Measurements from ENCODE around the gene PPP1R1C.
"Not testable (repeated sequence)": the region's sequence is repeated elsewhere in the genome, so short reads cannot be mapped to it uniquely, and the experiment has no call there.

The PPP1R1C gene

DNA sequence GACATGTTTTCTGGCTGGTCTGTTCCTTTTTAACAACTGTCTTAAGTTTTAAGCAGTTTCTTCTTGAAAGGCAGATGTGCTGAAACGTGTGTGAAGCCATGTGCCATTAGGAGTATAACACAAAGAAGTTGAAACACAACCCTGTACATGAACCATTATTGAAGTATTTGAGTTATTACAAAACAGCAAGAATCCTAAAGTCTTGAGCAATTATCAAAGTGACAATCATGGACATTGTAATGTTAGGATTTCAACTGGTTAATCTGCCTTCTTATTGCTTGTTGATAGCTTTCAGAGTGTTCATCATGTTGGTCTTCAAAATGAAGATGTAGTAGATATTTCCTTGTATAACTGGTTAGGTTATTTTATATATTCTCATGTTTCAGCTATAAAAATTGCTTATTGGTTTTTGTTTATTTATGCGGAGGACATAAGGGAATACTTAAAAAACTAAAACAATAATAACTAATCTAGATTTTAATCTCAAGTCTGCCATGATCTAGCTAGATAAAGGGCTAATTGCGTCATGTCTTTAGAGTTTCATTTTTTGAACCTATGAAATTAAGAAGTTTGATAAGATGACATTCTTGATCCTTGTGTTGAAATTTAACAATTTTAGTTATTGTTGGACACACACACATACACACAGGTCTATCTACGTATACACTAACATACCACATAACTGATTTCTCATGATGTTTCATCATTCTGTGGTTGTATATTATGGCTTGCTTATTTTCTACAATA lies 21.1 kb downstream of the PPP1R1C start:
- DNase-seq (ENCODE audit: extremely low read depth in 1 of 2, low read depth in 1 of 2), result no peak

DNA sequence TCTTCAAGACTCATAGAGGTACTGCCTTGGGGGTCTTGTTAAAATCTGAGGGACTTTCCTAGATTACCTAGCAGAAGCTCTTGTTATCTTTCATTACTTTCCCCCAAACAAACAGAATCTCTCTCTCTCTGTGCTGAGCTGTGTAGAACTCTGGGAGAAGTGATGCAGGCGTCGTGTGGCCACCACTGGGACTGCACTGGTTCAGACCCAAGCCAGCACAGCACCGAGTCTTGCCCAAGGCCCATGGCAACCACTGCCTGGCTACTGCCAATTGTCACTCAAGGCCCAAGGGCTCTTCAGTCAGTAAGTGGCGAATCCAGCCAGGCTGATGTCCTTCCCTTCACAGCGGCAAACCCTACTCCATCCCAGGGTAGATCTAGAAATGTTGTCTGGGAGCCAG lies 28.6 kb downstream of the PPP1R1C start:
- DNase-seq (ENCODE audit: extremely low read depth in 1 of 2, low read depth in 1 of 2), result no peak

DNA sequence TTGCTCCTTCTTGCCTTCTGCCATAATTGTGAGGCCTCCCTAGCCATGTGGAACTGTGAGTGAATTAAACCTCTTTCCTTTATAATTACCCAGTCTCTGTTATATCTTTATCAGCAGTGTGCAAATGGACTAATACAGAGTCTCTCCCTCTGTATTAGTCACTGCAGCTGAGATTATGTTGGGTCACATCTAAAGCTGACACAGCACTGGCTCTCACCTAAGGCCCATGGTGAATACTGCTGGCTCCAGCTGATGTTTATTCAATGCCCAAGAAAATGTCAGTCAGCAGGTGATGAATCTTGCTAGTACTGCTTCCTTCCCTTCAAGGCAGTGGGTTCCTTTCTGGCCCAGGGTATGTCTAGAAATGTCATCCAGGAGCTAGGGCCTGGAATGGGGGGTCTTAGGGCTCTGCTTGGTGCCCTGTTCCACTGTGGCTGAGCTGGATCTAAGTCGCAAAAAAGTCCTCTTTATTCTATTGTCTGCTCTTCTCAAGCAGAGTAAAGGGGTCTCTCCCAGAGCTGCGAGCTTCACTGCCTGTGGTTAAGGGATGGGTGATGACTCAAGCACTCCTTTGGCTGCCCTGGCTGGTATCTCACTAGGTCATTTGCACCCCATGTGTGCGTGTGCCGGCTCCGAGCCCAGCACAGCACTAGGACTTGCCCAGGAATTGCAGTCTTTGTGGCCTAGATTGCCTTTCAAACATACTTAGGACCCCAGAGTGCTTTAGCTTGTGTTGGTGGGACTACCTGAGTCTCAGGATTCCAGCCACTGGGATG lies 29.9 kb downstream of the PPP1R1C start:
- no peak for DNase-seq (ENCODE audit: extremely low read depth in 1 of 2, low read depth in 1 of 2)

DNA sequence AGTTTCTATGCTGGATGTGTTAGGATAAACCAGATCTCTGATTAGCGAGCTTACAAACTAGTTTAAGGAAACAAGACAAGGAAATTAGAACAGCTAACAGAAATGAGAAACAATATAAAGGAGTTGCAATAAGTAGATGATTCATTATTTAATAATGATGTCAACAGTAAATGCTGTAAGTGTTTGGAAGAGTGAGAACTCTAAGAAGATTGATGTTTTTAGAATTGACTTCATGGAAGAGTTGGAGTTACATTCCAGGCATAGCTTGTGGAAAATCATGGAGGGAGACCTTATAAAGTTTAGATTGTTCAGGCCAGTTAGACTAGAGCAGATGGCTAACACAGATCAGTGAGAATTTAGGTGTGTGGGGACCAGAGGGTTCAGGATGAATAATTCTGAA lies 32.6 kb downstream of the PPP1R1C start:
- DNase-seq (ENCODE audit: extremely low read depth in 1 of 2, low read depth in 1 of 2), result no peak

DNA sequence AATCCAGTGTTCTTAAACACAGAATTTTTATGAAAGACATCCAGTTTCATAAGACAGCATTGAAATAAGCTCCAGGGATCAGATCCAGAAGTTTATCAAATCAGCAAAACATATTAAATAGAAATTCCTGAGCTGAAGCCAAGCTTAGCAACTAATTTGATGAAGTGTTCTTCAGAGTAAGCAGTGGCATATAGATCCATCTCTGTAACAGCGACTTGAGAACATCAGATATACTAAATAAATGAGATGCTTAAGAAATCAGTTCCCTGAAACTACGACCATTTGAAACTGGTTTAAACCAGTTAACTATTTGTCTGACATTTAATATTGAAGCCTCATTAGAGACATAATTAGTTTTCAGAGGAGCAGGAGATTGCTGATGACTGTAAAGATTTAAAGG lies 34.1 kb downstream of the PPP1R1C start:
- DNase-seq (ENCODE audit: extremely low read depth in 1 of 2, low read depth in 1 of 2), result no peak

DNA sequence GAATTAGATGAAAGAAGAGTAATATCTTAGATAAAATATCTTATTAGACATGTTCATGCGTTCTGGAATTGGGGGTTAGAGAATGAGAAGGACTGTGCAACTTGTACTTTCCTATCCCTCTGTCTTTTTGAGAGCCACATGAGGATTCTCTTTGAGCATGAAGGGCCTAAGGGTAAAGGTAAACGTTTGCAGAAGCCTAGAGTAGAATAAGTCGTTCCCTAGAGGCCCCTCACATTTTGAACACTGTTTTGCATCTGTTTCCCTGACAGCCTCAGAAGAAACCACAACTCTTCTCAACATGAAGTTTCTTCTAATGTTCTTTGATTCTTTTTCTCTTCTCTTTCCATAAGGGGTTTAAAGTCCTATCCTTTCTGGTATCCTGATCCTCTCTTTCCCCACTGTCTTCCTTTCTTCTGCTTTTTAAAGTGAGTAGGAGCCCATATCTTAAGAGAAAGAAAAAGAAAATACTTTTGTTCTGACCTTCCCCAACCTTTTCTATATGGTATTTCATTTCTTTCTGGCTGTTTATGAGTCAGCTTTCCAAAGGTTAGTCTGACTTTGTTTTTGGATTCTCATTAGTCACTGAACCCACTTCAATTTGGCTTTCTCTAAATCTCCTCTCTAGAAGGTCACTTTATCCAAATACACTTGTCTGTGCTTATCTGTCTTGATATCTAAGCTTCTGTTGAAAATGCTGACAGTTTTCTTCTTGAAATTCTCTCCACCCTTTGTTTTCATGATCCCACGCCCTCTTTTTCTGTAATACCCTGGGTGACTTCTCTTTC lies 34.8 kb downstream of the PPP1R1C start:
- DNase-seq (ENCODE audit: extremely low read depth in 1 of 2, low read depth in 1 of 2), result no peak

DNA sequence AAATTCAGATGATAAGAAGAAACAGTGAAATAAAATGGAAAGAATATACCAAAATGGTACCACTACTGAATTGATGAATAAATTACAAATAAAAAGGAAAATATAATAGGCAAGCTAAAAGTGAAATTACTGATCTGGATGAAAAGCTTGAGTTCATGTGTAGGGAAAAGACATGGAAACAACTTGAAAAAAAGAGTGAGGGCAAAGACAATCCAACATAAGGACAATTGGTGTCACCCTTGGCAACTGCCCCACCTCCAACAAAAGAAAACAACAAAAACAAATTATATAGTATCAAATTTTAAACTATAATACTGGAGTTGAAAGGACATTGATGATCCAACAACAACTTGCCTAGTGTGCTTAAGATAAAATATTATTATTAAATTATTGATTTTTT lies 37.6 kb downstream of the PPP1R1C start:
- DNase-seq (ENCODE audit: extremely low read depth in 1 of 2, low read depth in 1 of 2), result no peak

DNA sequence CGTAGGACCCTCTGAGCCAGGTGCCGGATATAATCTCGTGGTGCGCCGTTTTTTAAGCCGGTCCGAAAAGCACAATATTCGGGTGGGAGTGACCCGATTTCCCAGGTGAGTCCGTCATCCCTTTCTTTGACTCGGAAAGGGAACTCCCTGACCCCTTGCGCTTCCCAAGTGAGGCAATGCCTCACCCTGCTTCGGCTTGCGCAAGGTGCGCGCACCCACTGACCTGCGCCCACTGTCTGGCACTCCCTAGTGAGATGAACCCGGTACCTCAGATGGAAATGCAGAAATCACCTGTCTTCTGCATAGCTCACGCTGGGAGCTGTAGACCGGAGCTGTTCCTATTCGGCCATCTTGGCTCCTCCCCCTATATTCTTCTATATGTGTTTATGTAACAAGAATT lies 45.2 kb downstream of the PPP1R1C start:
- DNase-seq (ENCODE audit: extremely low read depth in 1 of 2, low read depth in 1 of 2), result not testable (repeated sequence)

DNA sequence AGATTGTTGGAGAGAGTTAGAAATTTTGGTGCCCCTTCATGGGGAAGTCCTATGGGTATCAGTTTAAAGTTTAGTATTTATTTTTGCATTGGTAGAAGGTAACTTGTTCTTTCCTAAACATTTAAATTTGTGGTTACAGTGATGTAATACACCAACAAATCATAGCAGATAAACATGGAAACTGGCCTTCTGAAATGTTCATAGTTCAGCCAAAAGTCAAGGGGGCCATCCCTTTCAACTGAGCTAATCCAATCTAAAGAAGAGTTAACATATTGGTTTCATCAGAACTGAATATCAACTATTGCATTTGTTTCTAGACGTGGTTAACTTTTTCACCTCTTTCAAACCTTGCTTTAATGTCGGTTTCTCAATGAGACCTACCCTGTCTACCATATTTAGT lies 46.3 kb downstream of the PPP1R1C start:
- no peak for DNase-seq (ENCODE audit: extremely low read depth in 1 of 2, low read depth in 1 of 2)

DNA sequence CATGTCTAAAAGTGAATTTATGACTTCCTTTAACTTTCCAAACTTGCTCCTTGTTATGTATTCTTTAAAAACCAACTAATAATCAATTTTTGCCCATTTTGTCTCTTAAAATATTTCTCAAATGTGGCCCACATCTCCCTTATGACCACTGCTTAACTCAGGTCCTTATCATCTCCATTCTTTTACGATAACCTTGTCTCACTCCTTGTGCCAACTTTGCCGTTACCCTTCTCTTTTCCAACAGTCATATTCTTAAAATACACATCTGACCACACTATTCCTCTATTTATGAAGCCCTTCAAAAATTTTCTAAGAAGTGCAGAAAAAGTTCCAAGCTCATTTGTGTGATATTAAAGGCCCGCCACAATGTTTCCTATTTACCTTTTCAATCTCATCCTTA lies 47.8 kb downstream of the PPP1R1C start:
- DNase-seq (ENCODE audit: extremely low read depth in 1 of 2, low read depth in 1 of 2), result no peak

DNA sequence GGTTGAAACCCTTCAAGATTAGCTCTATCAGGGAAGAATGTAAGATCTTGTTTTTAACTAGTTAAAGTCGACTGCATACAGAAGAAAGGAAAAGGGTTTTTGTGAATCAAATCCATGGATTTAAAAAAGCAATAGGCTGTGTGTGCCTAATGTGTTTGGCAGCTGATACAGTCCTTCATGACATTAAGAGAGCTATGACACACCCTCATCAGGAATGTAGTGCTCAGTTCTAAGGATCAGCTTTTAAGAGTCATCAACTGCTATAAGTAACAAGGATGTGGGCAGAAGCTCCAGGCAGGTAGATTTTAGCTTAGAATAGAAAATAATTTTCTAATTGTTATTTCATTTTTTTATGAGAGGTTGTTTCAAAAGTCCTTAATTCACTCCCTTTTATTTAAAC lies 52.9 kb downstream of the PPP1R1C start:
- DNase-seq (ENCODE audit: extremely low read depth in 1 of 2, low read depth in 1 of 2), result no peak

DNA sequence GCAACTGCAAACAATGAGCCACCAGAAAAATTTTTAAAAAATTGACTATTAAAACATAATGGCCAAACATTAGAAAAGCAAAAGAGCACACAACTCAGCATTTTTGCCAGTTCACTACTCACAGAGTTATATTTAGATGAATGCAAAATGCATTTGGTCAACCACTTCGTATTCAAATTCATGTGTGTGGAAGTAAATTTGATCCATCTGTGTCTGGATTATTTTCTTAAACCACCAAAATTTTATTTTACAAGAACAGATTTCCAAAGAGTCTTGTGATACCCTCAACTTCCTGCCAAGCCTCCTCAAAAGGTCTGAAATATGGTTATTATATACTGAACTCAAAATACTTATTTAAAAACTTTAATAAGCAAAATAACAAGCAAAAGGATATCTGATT lies 57.4 kb downstream of the PPP1R1C start:
- DNase-seq (ENCODE audit: extremely low read depth in 1 of 2, low read depth in 1 of 2), result no peak

DNA sequence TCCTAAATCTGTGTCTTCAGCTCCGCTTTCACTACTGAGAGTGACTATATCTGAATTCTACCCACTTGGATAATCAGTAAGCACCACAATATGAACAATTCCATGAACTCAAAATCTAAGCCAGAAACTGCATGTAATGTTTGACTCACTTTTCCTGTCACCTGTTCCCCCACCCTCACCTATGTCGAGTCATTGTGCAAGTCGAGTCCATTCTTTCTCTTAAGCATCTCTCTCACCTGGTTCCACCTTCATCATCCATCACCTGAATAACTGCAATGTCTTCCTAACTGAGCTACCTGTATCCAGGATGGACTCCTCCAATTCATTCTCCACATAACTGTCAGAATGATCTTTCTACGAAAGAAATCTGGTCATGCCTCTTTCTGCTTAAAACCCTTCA lies 58.2 kb downstream of the PPP1R1C start:
- DNase-seq (ENCODE audit: extremely low read depth in 1 of 2, low read depth in 1 of 2), result no peak

DNA sequence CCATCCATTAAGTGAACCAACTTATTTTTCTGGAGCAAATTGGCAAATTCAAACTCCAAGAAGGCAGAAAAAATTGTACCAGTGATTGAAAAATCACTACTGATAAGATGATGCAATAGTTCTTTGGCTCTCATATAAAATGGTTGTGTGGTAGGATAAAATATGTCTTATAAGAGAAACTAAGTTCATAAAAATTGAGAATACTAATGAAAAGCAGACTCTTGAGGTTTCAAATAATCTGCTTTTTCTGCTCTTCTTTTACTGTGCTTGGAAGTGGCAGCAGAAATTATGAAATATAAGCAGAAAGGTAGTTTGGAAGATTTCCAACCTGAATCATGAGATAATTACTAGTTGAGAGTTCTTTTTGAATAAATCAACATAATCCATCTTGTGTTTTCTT lies 61.9 kb downstream of the PPP1R1C start:
- no peak for DNase-seq (ENCODE audit: extremely low read depth in 1 of 2, low read depth in 1 of 2)

DNA sequence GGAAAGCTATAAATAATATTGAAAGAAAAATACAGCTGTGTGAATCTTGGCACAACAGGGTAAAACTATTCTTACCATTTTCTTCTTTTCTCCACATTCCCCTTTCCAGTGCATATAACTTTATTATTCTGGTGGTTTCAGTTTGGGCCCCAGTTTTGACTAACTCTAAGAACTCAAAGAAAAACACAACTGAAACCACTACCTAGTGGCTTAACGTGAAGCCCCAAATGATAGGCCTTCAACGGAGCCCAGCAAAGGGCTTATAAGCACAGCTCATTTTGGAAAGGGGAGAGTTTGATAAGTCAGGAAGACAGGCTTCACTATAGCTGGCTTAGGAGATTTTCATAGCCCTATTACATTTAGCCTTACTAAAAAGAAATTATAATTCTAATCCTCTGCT lies 62.4 kb downstream of the PPP1R1C start:
- DNase-seq (ENCODE audit: extremely low read depth in 1 of 2, low read depth in 1 of 2), result no peak

DNA sequence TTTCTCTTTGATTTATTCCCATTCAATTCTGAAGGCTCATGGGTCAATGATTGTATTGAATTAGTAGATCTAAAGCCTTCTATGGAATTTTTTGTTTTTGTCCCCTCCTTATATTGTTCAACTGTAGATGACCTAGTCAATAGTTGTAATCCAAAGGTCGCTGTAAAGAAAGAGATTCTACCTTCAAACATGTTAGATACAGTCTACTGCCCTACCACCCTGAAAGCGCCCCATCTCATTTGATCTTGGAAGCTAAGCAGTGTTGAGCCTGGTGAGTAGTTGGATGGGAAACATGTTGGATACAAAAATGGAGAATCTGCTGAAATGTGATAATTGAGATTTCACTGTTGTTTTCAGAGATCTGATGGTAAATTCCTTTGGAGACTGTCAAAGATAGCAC lies 63.0 kb downstream of the PPP1R1C start:
- no peak for DNase-seq (ENCODE audit: extremely low read depth in 1 of 2, low read depth in 1 of 2)

DNA sequence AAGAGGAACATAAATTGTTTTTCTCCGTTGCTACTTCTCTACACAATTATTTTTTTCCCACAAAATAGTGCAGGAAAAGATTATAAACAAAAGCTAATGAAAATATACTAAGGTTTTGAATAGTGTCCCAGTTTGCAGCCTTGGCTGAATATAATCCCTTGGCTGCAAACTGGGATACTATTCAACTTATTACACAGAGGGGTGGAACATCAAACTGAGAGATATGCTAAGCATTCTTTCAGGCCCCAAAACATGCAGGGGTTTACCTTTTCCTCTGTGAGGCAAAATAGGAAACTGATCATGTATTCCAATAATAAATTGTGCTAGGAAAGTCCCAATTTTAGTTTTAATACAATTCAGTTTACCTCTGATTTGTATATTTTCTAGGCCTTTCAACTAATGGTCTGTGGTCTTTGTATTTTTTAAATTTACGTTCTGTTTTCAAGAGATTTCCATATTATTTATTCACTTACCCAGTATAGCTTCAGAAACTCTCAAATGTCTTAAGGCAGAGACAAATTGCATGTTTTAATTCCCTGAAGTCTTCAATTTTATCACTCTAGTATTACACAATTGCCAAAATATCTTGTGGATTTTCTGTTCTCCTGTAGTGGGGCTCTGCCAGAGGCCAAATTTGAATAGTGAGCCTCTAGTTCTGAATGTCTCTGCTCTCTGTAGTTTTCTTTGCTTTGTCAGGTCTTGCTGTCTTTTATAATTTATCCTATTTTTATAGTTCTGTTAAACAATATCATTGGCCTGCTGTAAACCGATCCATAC lies 63.9 kb downstream of the PPP1R1C start:
- DNase-seq (ENCODE audit: extremely low read depth in 1 of 2, low read depth in 1 of 2), result no peak

DNA sequence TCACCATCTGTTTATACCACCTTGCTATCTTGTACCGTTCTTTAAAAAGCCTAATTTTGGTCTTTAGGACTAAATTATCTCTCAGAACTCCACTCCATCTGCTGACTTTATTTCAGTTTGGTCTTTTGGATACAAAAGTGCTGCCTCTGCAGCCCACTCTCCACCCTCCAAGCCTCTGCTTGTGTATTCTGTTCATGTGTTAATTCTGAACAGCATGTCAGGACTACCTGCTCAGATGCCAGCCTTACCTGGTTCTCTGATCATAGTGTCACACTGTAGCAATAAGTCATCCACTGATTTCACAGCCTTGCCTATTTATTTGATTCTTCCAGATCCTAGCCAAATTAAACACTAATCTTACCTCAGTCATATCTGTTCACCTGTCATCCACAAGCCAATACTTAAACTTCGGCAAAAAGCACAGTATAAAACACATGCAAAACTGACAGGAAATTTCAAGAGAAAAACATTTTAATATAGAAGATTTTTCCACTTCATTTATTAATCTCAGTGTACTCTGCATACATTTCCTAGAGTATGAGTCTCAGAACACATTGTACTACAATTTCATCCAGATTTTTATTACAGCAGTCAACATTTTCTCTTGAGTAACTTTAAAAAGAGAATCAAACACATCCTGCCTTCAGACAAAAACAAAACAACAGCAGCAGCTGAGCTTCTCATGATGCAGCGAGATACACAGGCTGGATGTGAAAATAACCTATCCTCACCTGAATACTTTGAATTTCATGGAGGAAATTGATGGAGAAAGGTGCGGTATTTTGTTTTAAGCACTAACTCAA lies 64.9 kb downstream of the PPP1R1C start:
- no peak for DNase-seq (ENCODE audit: extremely low read depth in 1 of 2, low read depth in 1 of 2)

DNA sequence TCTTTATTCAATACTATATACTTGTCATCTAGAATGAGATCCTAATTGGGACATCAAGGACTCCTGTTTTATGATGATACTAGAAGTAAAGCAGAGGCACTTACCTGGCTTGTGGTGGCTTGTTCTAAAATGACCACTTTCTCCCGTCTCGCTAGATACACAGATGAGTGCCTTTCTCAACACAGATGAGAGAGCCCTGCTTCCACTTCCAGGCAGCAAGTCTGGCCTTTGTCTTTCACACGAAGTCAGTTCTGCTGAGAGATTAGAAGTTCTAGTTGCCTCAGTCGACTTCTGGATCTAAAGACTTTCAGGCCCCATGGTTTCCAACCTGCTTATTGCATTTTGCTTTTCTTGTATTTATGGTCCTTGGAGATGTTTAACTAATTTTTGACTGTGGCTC lies 70.3 kb downstream of the PPP1R1C start:
- DNase-seq (ENCODE audit: extremely low read depth in 1 of 2, low read depth in 1 of 2), result no peak

DNA sequence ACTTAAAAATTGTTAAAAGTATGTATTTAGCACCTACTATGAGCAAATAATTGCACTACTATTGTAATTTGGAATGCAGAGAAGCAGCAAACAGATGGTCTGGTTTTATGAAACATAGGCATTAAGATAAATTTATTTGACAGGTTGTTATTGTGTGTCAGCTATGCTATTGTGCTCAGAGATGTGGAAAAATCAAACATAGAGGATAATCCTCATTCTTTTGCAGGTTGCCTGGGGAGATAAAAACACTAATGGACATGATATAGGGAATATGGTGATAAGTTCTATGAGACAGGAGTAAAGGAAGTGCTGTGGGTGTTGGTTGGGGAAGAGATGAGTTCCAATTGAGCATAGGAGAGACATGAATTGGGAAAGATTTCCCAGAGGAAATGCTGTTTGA lies 71.3 kb downstream of the PPP1R1C start:
- no peak for DNase-seq (ENCODE audit: extremely low read depth in 1 of 2, low read depth in 1 of 2)
